HG03439 (cell line): ENCODE measurements around the gene VPS13D.

Source experiments
- ATAC-seq: cut with Tn5 transposase; IDR thresholded peaks from one replicate; pipeline ENCODE4 v1.9.1; 2021; ENCODE audit warnings: mild to moderate bottlenecking, moderate library complexity; ENCODE audit not compliant: unreplicated experiment

Gene VPS13D

DNA sequence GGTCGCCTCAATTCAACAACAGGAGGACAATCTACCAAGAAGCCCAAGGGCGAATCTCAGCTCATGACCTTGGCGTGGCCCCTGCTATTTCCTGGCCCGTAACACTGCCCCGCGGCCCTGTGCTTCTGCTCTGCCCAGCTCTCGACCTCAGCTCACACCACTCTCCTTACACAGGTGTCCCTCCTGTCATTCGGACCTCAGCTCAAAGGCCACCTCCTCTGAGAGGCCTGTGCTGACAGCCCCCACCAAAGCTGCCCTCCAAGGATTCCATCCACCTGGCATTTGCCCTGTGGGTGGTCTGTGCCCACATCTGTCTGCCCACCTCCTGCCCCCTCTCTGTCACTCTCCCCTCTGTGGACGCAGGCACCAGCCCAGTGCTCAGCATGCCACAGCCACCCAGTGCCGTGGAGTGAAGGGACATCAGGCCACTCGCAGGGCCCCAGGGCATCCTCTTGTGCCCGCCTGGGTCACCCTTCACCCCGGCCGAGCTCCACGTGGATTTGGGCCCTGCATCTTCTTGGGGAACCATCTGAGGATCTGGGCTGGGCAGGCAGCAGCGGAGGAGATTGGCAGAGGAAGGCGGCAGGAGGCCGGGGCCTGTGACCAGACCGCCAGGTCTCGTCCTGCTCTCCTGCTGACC lies 317.9 kb downstream of the VPS13D start:
- no peak for ATAC-seq

GRCh38 chr1:12548279-12548972 lies 318.6 kb downstream of the VPS13D start:
- no peak for ATAC-seq

- no peak for ATAC-seq
Observed at GRCh38 chr1:12548973-12549459, 319.2 kb downstream of the VPS13D start.

DNA sequence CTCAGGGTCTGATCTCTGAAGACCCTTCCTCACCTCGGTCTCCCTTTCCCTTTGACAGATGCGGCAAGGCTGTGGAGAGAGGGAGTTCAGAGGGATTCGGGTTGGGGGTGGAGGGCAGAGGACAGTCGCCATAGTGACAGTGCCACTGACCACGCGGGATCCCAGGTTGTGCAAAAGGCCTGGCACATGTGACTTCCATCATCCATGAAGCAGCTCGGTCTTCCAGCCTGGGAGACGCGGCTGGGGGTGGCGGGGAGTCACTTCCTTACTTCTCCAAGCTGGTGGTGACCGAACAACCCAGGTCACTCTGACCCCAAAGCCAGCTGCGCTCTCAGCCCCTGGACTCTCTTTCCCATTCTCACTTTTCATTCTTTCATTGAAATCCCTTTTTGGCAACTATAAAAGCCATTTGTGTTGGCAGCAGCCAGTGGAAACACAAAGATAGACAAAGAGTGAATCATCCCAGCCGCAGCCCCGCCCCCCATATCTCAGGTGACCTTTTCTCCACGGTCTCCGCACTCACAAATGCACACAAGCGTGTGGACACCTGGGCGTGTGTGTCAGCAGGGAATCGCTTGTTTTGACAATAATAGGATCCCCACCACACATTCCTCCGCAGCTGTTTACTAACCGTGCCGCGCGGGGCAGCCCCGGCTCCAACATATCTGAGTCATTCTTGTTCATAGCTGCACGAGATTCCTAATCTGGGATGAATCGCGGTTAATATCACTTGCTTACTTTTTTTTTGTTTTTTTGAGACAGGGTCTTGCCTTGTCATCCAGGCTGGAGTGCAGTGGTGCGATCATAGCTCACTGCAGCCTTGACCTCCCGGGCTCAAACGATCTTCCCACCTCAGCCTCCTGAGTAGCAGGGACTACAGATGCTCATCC lies 319.9 kb downstream of the VPS13D start:
- no peak for ATAC-seq

- ATAC-seq: no peak
Observed at GRCh38 chr1:12551584-12551983, 321.8 kb downstream of the VPS13D start.

DNA sequence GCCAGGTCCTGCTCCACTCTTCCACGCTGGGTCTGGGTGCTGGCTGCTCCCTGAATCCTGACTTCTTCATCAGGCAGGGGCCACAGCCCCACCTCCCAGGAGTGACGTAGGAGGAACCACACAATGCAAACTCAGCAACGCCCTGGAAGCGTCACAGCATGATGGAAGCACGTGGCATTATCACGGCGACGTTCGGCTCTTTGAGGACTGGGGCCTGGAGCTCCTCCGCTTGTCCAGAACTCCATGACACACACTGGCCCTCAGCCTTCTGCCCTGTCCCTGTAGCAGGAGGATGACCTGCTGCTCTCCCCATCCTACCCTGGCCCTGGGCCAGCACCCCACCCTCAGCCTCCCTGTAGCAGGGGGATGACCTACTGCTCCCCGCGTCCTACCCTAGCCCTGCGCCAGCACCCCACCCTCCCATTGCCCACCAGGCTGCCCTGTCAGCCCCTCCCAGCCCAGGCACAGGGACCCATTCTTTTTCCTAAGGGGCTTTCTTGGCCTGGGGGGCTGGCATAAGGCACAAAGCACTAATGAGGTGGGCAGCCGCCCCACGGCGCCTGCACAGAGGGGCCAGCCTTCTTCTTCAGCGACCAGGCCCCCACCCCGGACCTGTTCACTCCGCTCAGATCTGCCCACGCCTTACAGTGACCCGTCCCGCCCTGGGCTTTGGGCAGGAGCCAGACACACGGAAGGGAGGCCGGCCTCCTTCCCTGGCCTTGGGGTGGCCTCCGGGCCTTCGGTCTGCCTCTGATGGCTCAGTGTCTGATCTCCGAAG lies 322.5 kb downstream of the VPS13D start:
- ATAC-seq: no peak

DNA sequence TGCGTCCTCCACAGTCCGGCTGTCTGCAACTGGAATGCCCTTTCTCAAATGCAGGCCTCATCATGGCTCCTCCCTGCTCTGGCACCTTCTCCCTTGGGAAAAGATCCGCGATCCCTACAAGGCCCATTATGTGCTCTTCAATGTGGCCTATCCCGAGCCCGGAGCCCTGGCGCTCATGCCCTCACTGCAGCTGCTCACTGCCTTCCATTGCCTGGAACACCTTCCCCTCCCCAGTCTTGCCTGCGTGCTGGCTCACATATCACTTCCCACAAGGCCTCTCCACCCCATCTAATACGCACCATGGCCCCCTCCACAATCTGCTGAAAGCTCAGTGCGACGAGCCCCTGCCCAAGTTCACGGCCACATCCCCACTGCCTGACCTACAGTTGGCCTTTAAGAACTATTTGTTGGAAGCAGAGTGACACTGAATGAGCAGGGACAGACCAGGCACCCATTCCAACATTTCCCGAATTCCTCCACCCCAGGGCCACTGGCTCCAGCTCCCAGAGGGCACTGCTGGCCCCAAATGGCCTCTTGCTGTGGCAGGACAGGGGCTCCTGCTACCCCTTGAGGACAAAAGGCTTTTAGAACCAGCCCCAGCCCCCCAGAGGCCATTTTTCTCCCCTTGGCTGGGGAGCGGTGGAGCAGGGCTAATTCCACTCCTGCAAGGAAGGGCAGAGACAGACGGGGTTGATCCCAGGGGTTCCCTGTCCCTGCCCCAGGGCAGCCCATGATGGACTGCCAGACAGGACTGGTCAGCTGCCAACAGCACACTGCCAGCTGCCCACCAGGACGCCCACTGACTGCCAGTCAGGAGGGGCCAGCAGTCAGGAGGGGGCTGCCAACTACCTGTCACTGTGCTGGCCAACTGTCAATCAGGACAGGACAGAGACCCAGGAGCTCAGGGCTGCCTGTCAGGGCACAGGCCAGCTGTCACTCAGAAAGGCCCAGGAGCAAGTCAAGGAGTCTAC lies 323.4 kb downstream of the VPS13D start:
- ATAC-seq: no peak

DNA sequence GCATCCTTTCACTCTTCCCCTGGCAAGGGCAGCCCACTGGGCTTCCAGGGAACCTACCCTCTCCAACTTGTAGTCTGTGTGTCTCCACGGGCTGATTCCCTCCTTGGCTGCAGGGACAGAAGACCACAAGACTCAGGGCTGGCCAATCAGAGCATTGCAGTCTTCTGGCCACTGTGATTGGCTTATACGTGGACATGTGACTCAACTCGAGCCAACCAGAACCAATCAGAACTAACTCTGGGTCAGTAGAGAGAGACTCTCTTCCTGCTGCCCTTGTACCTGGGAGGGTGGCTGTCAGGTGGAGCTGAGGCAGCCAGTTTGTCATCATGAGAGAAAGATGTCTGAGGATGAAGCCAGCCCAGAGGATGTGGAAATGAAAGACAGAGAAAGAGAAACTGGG lies 324.1 kb downstream of the VPS13D start:
- ATAC-seq: no peak

DNA sequence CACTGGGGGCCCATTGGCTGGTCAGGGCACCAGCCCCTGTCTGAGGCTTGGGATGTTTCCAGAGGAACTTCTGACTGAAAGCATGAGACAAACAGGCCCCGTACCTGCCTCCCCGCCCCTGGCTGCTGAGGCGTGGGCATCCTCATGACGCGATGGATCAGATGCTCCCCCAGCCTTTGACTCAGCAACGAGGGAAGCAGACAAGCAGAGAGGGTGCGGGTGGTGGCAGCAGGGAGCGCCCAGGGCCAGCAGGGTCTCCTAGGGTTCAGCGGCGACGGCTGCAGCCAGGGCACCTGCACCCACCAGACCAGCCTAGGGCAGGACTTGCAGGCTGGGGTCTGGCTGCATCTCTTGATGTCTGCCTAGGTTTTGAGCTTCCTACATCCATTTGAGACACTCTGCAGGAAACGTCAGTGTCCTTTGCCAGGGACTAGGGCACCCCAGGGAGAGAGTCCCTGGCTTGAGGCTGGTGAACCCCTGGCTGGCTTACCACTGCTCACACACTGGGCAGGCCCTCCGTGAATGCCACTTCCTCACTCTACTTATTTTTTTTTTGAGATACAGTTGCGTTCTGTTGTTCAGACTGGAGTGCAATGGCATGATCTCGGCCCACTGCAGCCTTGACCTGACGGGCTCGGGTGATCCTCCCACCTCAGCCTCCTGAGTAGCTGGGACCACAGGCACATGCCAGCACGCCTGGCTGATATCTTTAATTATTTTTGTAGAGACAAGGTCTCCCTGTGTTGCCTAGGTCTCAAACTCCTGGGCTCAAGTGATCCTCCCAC lies 324.9 kb downstream of the VPS13D start:
- ATAC-seq: no peak

- ATAC-seq: no peak
Observed at GRCh38 chr1:12555411-12556367, 325.9 kb downstream of the VPS13D start.

GRCh38 chr1:12556368-12556930 lies 326.6 kb downstream of the VPS13D start:
- ATAC-seq: no peak

- no peak for ATAC-seq
Observed at GRCh38 chr1:12556957-12557935, 327.4 kb downstream of the VPS13D start.

- ATAC-seq: no peak
Observed at GRCh38 chr1:12561121-12561520, 331.3 kb downstream of the VPS13D start.
